GM18498 (cell line): ENCODE results near the gene MAP4K2.

Experiments used
- ATAC-seq: cut with Tn5 transposase; IDR thresholded peaks from one replicate; pipeline ENCODE4 v1.9.1; 2021; ENCODE audit warnings: mild to moderate bottlenecking, moderate library complexity; ENCODE audit not compliant: unreplicated experiment

The MAP4K2 gene

GRCh38 chr11:64793271-64794160 lies 9.5 kb downstream of the MAP4K2 start:
- no peak for ATAC-seq

- ATAC-seq: no peak
Observed at GRCh38 chr11:64792482-64792881, 10.5 kb downstream of the MAP4K2 start.

- no peak for ATAC-seq
Observed at GRCh38 chr11:64791781-64792291, 11.2 kb downstream of the MAP4K2 start.

- no peak for ATAC-seq
Observed at GRCh38 chr11:64790205-64791095, 12.6 kb downstream of the MAP4K2 start.

GRCh38 chr11:64789331-64790204 lies 13.4 kb downstream of the MAP4K2 start:
- no peak for ATAC-seq

GRCh38 chr11:64788321-64789215 lies 14.4 kb downstream of the MAP4K2 start:
- no peak for ATAC-seq

GRCh38 chr11:64787526-64788320 lies 15.3 kb downstream of the MAP4K2 start:
- ATAC-seq: no peak

GRCh38 chr11:64786308-64786707 lies 16.7 kb downstream of the MAP4K2 start:
- no peak for ATAC-seq

- no peak for ATAC-seq
Observed at GRCh38 chr11:64784813-64785581, 18.0 kb downstream of the MAP4K2 start.

GRCh38 chr11:64778473-64779298 lies 24.3 kb downstream of the MAP4K2 start, which contains the start of gene SF1:
Gene SF1 (minus strand): TSS chr11:64778542. CDS start chr11:64778392, 150 bp downstream.
- ATAC-seq: peak; percentile 79

GRCh38 chr11:64778223-64778472 lies 24.9 kb downstream of the MAP4K2 start:
- ATAC-seq: peak; percentile 21

GRCh38 chr11:64777449-64778222 lies 25.4 kb downstream of the MAP4K2 start:
- ATAC-seq: peak; percentile 21

- ATAC-seq: no peak
Observed at GRCh38 chr11:64776875-64777274, 26.1 kb downstream of the MAP4K2 start.

GRCh38 chr11:64776425-64776824 lies 26.6 kb downstream of the MAP4K2 start:
- ATAC-seq: no peak

- no peak for ATAC-seq
Observed at GRCh38 chr11:64774144-64774543, 28.9 kb downstream of the MAP4K2 start.

GRCh38 chr11:64772303-64773018 lies 30.6 kb downstream of the MAP4K2 start:
- ATAC-seq: peak; percentile 39
